HG03575 (cell line): ENCODE results near the gene CCT7.
A peak's percentile ranks its signal among the peaks of the same experiment; 100 is the strongest.

Source experiments
- ATAC-seq: cut with Tn5 transposase; IDR thresholded peaks from one replicate; pipeline ENCODE4 v1.9.1; 2021; ENCODE audit not compliant: unreplicated experiment, insufficient number of reproducible peaks, low FRiP score; ENCODE audit errors: extremely low read depth

Gene CCT7

GRCh38 chr2:73290049-73290839 is 56.1 kb downstream of the CCT7 start:
- no peak for ATAC-seq

- no peak for ATAC-seq
These were observed 57.0 kb downstream of the CCT7 start for GRCh38 chr2:73291093-73291460.

- ATAC-seq, result no peak
These were observed 57.6 kb downstream of the CCT7 start for GRCh38 chr2:73291461-73292315.

GRCh38 chr2:73292316-73292905 is 58.3 kb downstream of the CCT7 start:
- no peak for ATAC-seq

GRCh38 chr2:73292906-73293533 is 58.9 kb downstream of the CCT7 start:
- no peak for ATAC-seq

- ATAC-seq, result peak; percentile 72
These were observed 59.5 kb downstream of the CCT7 start, which contains the start of gene EGR4 for GRCh38 chr2:73293534-73294171. Gene EGR4 (minus strand): TSS chr2:73293548. CDS start chr2:73293317, 231 bp downstream.

GRCh38 chr2:73294239-73294638 is 60.1 kb downstream of the CCT7 start:
- no peak for ATAC-seq

GRCh38 chr2:73295751-73296400 is 61.8 kb downstream of the CCT7 start:
- ATAC-seq, result no peak

GRCh38 chr2:73297151-73297559 is 63.0 kb downstream of the CCT7 start:
- ATAC-seq, result no peak

GRCh38 chr2:73297586-73297985 is 63.5 kb downstream of the CCT7 start:
- no peak for ATAC-seq

- no peak for ATAC-seq
These were observed 66.8 kb downstream of the CCT7 start for GRCh38 chr2:73300926-73301325.

- no peak for ATAC-seq
These were observed 67.5 kb downstream of the CCT7 start for GRCh38 chr2:73301636-73302035.
